ENCODE data around the gene KDELR3.

KDELR3 gene

DNA sequence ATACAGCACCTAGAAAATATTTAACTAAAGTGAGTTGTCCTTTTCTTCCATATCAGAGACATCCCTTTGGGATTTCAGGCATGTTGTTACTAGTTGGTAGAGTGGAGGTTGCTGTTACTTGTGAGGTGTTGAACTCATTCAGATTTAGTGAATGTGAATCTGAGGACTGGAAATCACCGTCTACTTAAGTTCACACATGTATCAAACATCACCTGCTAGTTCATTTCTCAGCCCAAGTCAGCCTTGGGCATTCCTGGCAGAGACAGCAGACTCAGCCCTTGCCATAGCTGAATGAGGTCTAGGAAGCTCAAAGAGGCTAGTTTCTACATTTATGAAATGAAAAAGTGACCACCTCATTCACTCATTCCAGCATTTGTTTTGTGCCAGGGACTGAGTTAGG is 9.7 kb downstream of the KDELR3 start:
- TF ChIP-seq, protein P1, sequence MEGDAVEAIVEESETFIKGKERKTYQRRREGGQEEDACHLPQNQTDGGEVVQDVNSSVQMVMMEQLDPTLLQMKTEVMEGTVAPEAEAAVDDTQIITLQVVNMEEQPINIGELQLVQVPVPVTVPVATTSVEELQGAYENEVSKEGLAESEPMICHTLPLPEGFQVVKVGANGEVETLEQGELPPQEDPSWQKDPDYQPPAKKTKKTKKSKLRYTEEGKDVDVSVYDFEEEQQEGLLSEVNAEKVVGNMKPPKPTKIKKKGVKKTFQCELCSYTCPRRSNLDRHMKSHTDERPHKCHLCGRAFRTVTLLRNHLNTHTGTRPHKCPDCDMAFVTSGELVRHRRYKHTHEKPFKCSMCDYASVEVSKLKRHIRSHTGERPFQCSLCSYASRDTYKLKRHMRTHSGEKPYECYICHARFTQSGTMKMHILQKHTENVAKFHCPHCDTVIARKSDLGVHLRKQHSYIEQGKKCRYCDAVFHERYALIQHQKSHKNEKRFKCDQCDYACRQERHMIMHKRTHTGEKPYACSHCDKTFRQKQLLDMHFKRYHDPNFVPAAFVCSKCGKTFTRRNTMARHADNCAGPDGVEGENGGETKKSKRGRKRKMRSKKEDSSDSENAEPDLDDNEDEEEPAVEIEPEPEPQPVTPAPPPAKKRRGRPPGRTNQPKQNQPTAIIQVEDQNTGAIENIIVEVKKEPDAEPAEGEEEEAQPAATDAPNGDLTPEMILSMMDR (IDR thresholded peaks at IDR 0.05; ENCODE audit: insufficient read depth, low read length, poor library complexity, severe bottlenecking), result no peak
- H3K36me3 ChIP-seq (ENCODE audit: control insufficient read depth, insufficient read depth, low read length), result peaks cover 7% of the 10 kb centered on the region
- DNase-seq (ENCODE audit: extremely low read depth, insufficient read length), result no peak

DNA sequence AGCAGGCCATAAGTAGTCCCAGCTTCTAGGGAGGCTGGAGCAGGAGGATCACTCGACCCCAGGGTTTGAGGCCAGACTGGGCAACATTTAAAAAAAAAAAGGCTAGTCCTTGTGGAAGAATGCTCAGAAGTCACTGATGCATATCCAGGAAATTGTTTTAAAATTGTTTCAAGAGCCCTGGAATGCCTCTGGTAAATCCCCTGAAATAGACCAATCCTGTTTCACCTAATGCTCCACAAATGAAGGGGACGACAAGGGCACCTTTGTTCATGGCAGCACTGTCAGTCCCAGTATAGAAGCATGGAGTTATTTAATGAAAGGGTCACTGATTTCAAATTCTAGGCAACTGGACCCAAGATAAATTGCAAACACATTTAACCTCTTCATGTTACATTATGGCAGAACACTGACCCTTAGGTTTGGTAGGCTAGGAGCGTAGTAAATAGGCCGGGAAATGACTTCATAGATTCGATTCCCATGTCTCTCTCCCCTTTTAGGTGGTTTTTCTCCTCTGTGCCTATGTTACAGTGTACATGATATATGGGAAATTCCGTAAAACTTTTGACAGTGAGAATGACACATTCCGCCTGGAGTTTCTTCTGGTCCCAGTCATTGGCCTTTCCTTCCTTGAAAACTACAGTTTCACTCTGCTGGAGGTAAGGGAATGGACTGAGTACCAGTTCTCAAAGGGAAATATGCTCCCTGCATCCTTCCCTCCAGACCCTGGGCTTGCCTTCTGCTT is 11.4 kb downstream of the KDELR3 start:
- Histone ChIP-seq H3K4me3 (replicated peaks; ENCODE audit: low read depth, low read length) (no peak overlapping the region), H3K36me3 (ENCODE audit: control insufficient read depth, insufficient read depth, low read length) (peaks cover 13% of the 10 kb centered on the region), H3K27me3 (replicated peaks; ENCODE audit: control insufficient read depth, insufficient read depth, low read length) (no peaks in the 10 kb centered on the region)
- TF ChIP-seq, protein P1 (IDR thresholded peaks at IDR 0.05; ENCODE audit: insufficient read depth, low read length, poor library complexity, severe bottlenecking), result no peak
- no peak for DNase-seq (ENCODE audit: extremely low read depth, insufficient read length)

More for the DNA sequence above, 9.7 kb downstream of the KDELR3 start:
- Histone ChIP-seq H3K27me3 (replicated peaks; ENCODE audit: control insufficient read depth, insufficient read depth, low read length) (no peaks in the 10 kb centered on the region), H3K4me3 (replicated peaks; ENCODE audit: low read depth, low read length) (no peak overlapping the region)

GRCh38 chr22:38481162-38481870 is 13.4 kb downstream of the KDELR3 start:
- TF ChIP-seq, protein P1 (IDR thresholded peaks at IDR 0.05; ENCODE audit: insufficient read depth, low read length, poor library complexity, severe bottlenecking), result no peak
- Histone ChIP-seq H3K4me3 (replicated peaks; ENCODE audit: low read depth, low read length) (no peak overlapping the region), H3K27me3 (replicated peaks; ENCODE audit: control insufficient read depth, insufficient read depth, low read length) (no peaks in the 10 kb centered on the region), H3K36me3 (ENCODE audit: control insufficient read depth, insufficient read depth, low read length) (peaks cover 21% of the 10 kb centered on the region)
- no peak for DNase-seq (ENCODE audit: extremely low read depth, insufficient read length)

- TF ChIP-seq, protein P1 (IDR thresholded peaks at IDR 0.05; ENCODE audit: insufficient read depth, low read length, poor library complexity, severe bottlenecking), result no peak
- no peak for DNase-seq (ENCODE audit: extremely low read depth, insufficient read length)
- peaks cover 21% of the 10 kb centered on the region for H3K36me3 ChIP-seq (ENCODE audit: control insufficient read depth, insufficient read depth, low read length)
- H3K4me3 ChIP-seq (replicated peaks; ENCODE audit: low read depth, low read length), result no peak overlapping the region
- H3K27me3 ChIP-seq (replicated peaks; ENCODE audit: control insufficient read depth, insufficient read depth, low read length), result no peaks in the 10 kb centered on the region
These were observed 14.0 kb downstream of the KDELR3 start for GRCh38 chr22:38481871-38482332.

GRCh38 chr22:38482662-38483308 is 14.9 kb downstream of the KDELR3 start:
- TF ChIP-seq, protein P1 (IDR thresholded peaks at IDR 0.05; ENCODE audit: insufficient read depth, low read length, poor library complexity, severe bottlenecking), result no peak
- no peak for DNase-seq (ENCODE audit: extremely low read depth, insufficient read length)
- H3K36me3 ChIP-seq (ENCODE audit: control insufficient read depth, insufficient read depth, low read length), result peaks cover 27% of the 10 kb centered on the region
- no peaks in the 10 kb centered on the region for H3K27me3 ChIP-seq (replicated peaks; ENCODE audit: control insufficient read depth, insufficient read depth, low read length)
- H3K4me3 ChIP-seq (replicated peaks; ENCODE audit: low read depth, low read length), result no peak overlapping the region
